GM12878 (cell line): ENCODE measurements around the gene LRRIQ1. TPM values are rescaled to one million over a fixed set of nuclear protein-coding genes. Genes with fewer than 3 reads are reported as not detected.
A peak's percentile ranks its signal among the peaks of the same experiment; 100 is the strongest.

Experiments
- ATAC-seq: fragments of 200-7000 bp; cut with Tn5 transposase; 3 replicates; pipeline ENCODE4 v1.9.1; 2020; ENCODE audit warnings: mild to moderate bottlenecking, moderate library complexity
- BruUV-seq: library from RNA; stranded (reverse); fragments of 400-500 nt; replicated peaks from 2 replicates; lab custom pipeline; 2021; lab: Mats Ljungman, UMichigan
- CTCF ChIA-PET: fragments of 300-600 bp; sonication (Branson Sonifier 250); formaldehyde crosslinking; extraction: SDS; loops from one replicate; lab custom pipeline; 2021; ENCODE audit warnings: inconsistent platforms; lab: Yijun Ruan, JAX
- POLR2A ChIA-PET: fragments of 350-600 bp; formaldehyde crosslinking; extraction: SDS; loops from one replicate; lab custom pipeline; 2021; ENCODE audit warnings: inconsistent platforms; lab: Charles Lee
- RAD21 ChIA-PET: fragments of 300-600 bp; sonication (Branson Sonifier 250); formaldehyde crosslinking; loops from one replicate; lab custom pipeline; 2023; ENCODE audit warnings: antibody characterized with exemption; ENCODE audit not compliant: unreplicated experiment; lab: Charles Lee
- SMC1A ChIA-PET: fragments of 300-600 bp; sonication (Branson Sonifier 250); formaldehyde crosslinking; loops from one replicate; lab custom pipeline; 2023; ENCODE audit not compliant: unreplicated experiment, uncharacterized antibody; lab: Charles Lee
- DNase-seq: peaks from one replicate; pipeline ENCODE4 v3.0.0-alpha.2; 2011; ENCODE audit warnings: low read depth, low spot score
- FAIRE-seq: peaks from 3 replicates; lab custom pipeline; 2011; peaks lifted over from hg19 to GRCh38; lab: Jason Lieb, UNC
- H2AFZ ChIP-seq: 2 replicates; pipeline ENCODE4 v1.6.0; 2011; ENCODE audit warnings: low read depth, low read length, control low read depth; ENCODE audit not compliant: control insufficient read depth
- H3K27ac ChIP-seq: 2 replicates; pipeline ENCODE4 v1.5.1; 2011; ENCODE audit warnings: control low read depth; ENCODE audit not compliant: control insufficient read depth, insufficient read depth
- H3K27me3 ChIP-seq, 2 experiments: replicated peaks in 1 of 2; 2 replicates each; pipeline versions ENCODE4 v1.6.0 to v1.6.1; 2011; ENCODE audit warnings: low read length in 1 of 2; ENCODE audit not compliant: control insufficient read depth in 2 of 2, insufficient read depth in 2 of 2
- H3K36me3 ChIP-seq, 2 experiments: 2 replicates each; pipeline ENCODE4 v1.5.1; 2011; ENCODE audit warnings: low read length in 1 of 2; ENCODE audit not compliant: control insufficient read depth in 2 of 2, insufficient read depth in 2 of 2
- H3K4me1 ChIP-seq: 2 replicates; pipeline ENCODE4 v1.6.1; 2011; ENCODE audit warnings: mild to moderate bottlenecking, low read length, moderate library complexity, mixed read lengths; ENCODE audit not compliant: control insufficient read depth, insufficient read depth
- H3K4me2 ChIP-seq: 2 replicates; pipeline ENCODE4 v1.6.0; 2011; ENCODE audit warnings: control low read depth; ENCODE audit not compliant: control insufficient read depth, insufficient read depth
- H3K4me3 ChIP-seq: fragments of 200-600 bp; sonication (generic); 2 replicates; pipeline ENCODE4 v1.5.1; 2016
- H3K79me2 ChIP-seq: 2 replicates; pipeline ENCODE4 v1.6.0; 2011; ENCODE audit warnings: low read length; ENCODE audit not compliant: control insufficient read depth, insufficient read depth
- H3K9ac ChIP-seq: 2 replicates; pipeline ENCODE4 v1.8.0; 2011; ENCODE audit warnings: low read length, control low read depth, mixed read lengths; ENCODE audit not compliant: control insufficient read depth, insufficient read depth
- H3K9me3 ChIP-seq: replicated peaks from 3 replicates; pipeline ENCODE4 v1.5.1; 2011; ENCODE audit warnings: mild to moderate bottlenecking, low read length; ENCODE audit not compliant: control insufficient read depth, insufficient read depth
- H4K20me1 ChIP-seq: 2 replicates; pipeline ENCODE4 v1.6.0; 2011; ENCODE audit not compliant: control insufficient read depth, insufficient read depth
- CBX3 ChIP-seq: fragments of 200-600 bp; sonication (generic); IDR thresholded peaks from 2 replicates; pipeline ENCODE4 v1.6.1; 2016; ENCODE audit warnings: low read depth, borderline replicate concordance
- CTCF ChIP-seq, 3 experiments: IDR thresholded peaks in 2 of 3; conservative IDR thresholded peaks in 1 of 3; 2 replicates each; pipeline ENCODE4 v1.5.1; 2011; ENCODE audit warnings: low read depth in 3 of 3, low read length in 3 of 3, mild to moderate bottlenecking in 3 of 3, control low read depth in 2 of 3, moderate library complexity in 2 of 3, inconsistent platforms in 1 of 3, mixed read lengths in 1 of 3; ENCODE audit not compliant: control insufficient read depth in 2 of 3, insufficient read depth in 1 of 3; ENCODE audit errors: extremely low read depth in 1 of 3
- HDAC2 ChIP-seq: fragments of 200-600 bp; sonication (generic); IDR thresholded peaks from 2 replicates; pipeline ENCODE4 v1.6.1; 2017
- POLR2A ChIP-seq: IDR thresholded peaks from 2 replicates; pipeline ENCODE4 v1.6.1; 2011; ENCODE audit warnings: low read depth, mild to moderate bottlenecking, low read length
- POLR2AphosphoS2 ChIP-seq: IDR thresholded peaks from 2 replicates; pipeline ENCODE4 v1.6.1; 2011; ENCODE audit warnings: low read depth, mild to moderate bottlenecking, low read length, improper control_type of control experiment, moderate library complexity
- RAD21 ChIP-seq: IDR thresholded peaks from 2 replicates; pipeline ENCODE4 v1.6.1; 2011; ENCODE audit warnings: mild to moderate bottlenecking, low read depth, low read length, moderate library complexity; ENCODE audit not compliant: insufficient read depth
- SMC3 ChIP-seq: IDR thresholded peaks from 2 replicates; pipeline ENCODE4 v1.6.1; 2011; ENCODE audit warnings: low read length, improper control_type of control experiment, borderline replicate concordance
- WGBS: methylation state at CpG from one replicate; pipeline ENCODE4 v1.1.6; 2016; ENCODE audit warnings: low lambda C conversion rate; ENCODE audit not compliant: insufficient replicate concordance, insufficient coverage; ENCODE audit errors: missing lambda C conversion rate; 5-methylcytosine and 5-hydroxymethylcytosine counted together
- in situ Hi-C: fragments of 300-500 bp; cut with MboI; formaldehyde crosslinking; loops from 9 replicates; pipeline ENCODE4 v1.14.3; 2018; ENCODE audit warnings: mixed read lengths
- intact Hi-C: fragments of 100-400 bp; cut with micrococcal nuclease; formaldehyde crosslinking; loops from one replicate; pipeline ENCODE4 v1.14.2; 2022; ENCODE audit not compliant: unreplicated experiment
- polyA plus RNA-seq, 11 experiments: library from polyadenylated mRNA; depleted of rRNA in 4 of 11; unstranded in 6 of 11; stranded (reverse) in 5 of 11; fragments of >200 nt; fragmentation: Nextera tagmentation in 4 of 11; fragmentation: Illumina TruSeq in 1 of 11; extraction: Ambion mirVana in 4 of 11; extraction: Trizol in 1 of 11; gene quantifications; 1 replicate in 1 of 11; 2 replicates in 10 of 11; pipeline versions ENCODE4 v1.2.1 to v1.2.3, GENCODE V29; 2011 to 2016; ENCODE audit warnings: inconsistent platforms in 2 of 11, missing spikeins in 2 of 11, low read depth in 1 of 11
- total RNA-seq, 4 experiments: library from RNA; depleted of rRNA in 3 of 4; stranded (reverse); fragments of >200 nt in 3 of 4; fragmentation: Illumina TruSeq in 1 of 4; extraction: Trizol in 1 of 4; gene quantifications; 2 replicates each; pipeline versions ENCODE4 v1.2.1 to v1.2.3, GENCODE V29; 2013 to 2021
- TF ChIP-seq, protein P1 (sequence below): fragments of 450-650 bp; conservative IDR thresholded peaks from 2 replicates; pipeline ENCODE4 v1.6.1; 2017; ENCODE audit warnings: mild to moderate bottlenecking, moderate library complexity

The LRRIQ1 gene
- total and polyA plus RNA-seq, 10 of the 15 experiments (the other 5 are each of a cell fraction or from before 2014, with no cell fraction given) = 0.14 to 0.45 (median 0.37) TPM; not detected in 4

DNA sequence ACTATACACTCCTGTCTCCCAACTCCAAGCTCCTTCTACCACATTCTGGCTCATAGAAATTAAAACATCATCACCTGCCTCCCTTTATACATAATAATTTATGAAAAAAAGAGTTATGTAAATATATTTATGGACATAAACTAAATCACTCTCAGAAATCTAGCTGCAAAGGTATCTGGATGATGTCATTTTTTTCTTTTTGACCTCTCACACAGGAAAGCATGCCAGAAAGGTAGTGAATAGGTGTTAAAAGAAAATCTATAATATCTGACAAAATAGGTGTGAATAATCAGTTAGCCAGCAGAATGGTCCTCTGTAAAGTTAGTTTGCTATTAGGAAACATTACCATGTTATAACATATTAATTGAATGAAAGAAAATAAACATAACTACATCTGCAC lies 7.7 kb downstream of the LRRIQ1 start (continued):
- TF ChIP-seq CTCF (IDR thresholded peaks at IDR 0.05 in 2 of 3, conservative IDR thresholded peaks at IDR 0.05 in 1 of 3; ENCODE audit: control insufficient read depth in 2 of 3, extremely low read depth in 1 of 3, insufficient read depth in 1 of 3, low read depth in 3 of 3, low read length in 3 of 3) (no peak), POLR2A (no peak), HDAC2 (no peak), POLR2AphosphoS2 (no peak)
- TF ChIP-seq, protein P1, sequence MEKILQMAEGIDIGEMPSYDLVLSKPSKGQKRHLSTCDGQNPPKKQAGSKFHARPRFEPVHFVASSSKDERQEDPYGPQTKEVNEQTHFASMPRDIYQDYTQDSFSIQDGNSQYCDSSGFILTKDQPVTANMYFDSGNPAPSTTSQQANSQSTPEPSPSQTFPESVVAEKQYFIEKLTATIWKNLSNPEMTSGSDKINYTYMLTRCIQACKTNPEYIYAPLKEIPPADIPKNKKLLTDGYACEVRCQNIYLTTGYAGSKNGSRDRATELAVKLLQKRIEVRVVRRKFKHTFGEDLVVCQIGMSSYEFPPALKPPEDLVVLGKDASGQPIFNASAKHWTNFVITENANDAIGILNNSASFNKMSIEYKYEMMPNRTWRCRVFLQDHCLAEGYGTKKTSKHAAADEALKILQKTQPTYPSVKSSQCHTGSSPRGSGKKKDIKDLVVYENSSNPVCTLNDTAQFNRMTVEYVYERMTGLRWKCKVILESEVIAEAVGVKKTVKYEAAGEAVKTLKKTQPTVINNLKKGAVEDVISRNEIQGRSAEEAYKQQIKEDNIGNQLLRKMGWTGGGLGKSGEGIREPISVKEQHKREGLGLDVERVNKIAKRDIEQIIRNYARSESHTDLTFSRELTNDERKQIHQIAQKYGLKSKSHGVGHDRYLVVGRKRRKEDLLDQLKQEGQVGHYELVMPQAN = no peak
- TF ChIP-seq, all 136 proteins: peak for 0

DNA sequence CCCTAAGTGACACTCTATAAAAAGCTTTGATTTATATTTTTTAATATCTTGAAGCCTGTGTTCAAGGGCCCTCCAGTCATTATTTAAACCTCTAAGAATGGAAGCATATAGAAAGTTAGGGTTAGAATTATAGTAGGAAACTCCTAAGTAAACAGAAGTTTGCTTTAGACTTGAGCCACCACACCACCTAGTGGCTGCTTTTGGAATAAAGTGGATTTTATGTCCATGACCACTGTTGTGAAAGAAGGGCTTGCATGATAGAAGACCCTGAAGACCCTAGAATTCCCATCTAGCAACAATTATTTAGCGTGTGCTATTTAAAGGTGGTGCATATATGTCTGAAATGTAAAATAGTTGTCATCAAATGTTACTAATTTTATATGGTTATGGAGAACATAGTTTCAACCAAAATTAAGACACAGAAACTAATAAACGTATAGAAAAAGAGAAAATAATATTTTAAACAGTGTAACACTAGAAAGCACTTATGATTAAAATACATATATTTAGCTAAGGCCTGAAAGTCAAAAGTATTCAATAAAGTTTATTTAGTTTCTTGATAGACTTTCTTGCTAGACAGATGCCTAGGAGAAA lies 21.3 kb downstream of the LRRIQ1 start:
- intact Hi-C loops = loop anchor here (1.0 kb wide), 1 partner anchor 183 kb away; no protein-coding TSS in a partner anchor

More for the DNA sequence above, 21.3 kb downstream of the LRRIQ1 start:
- peak; percentile 70 for ATAC-seq
- ChIA-PET POLR2A (no interaction called here), CTCF (interaction anchor here (0.8 to 5.2 kb wide), 13 partner anchors 9 to 339 kb away, joined by 3 to 67 read pairs (median 4); partner anchors contain the start of genes LRRIQ1 and TSPAN19), RAD21 (interaction anchor here (1.4 kb wide), 1 partner anchor 183 kb away, joined by 7 read pairs; no protein-coding TSS in a partner anchor), SMC1A (interaction anchor here (0.7 to 5.7 kb wide), 4 partner anchors 179 to 327 kb away, joined by 3 to 26 read pairs (median 3); no protein-coding TSS in a partner anchor)
- Histone ChIP-seq H2AFZ (no peak overlapping the region), H3K9me3 (no peaks in the 10 kb centered on the region), H3K4me2 (no peak overlapping the region), H3K36me3 (no peaks in the 10 kb centered on the region), H3K4me3 (no peak overlapping the region), H4K20me1 (no peaks in the 10 kb centered on the region), H3K9ac (no peak overlapping the region), H3K27ac (no peak overlapping the region), H3K27me3 (no peaks in the 10 kb centered on the region), H3K4me1 (no peaks in the 10 kb centered on the region), H3K79me2 (no peaks in the 10 kb centered on the region)
- in situ Hi-C loops = no loop called here
- WGBS = 0% methylated on average over 2 of the region's 2 CpGs
- BruUV-seq = no TSS peak
- peak; percentile 31 for FAIRE-seq
- DNase-seq = no peak
- TF ChIP-seq SMC3 (peak; percentile 55; the same call in 1 of the 2 replicates), CBX3 (no peak), CTCF (IDR thresholded peaks at IDR 0.05 in 2 of 3, conservative IDR thresholded peaks at IDR 0.05 in 1 of 3; ENCODE audit: control insufficient read depth in 2 of 3, extremely low read depth in 1 of 3, insufficient read depth in 1 of 3, low read depth in 3 of 3, low read length in 3 of 3) (peak; percentile 62 to 74 (median 73); a peak in 5 of 6 replicates), RAD21 (peak; percentile 54)
